Liver (tissue), 9 donors: ENCODE data around the gene TMEM97. TPM values are rescaled to one million over a fixed set of nuclear protein-coding genes. Genes with fewer than 3 reads are reported as not detected.

Experiments used
- DNase-seq: peaks from one replicate; pipeline ENCODE4 v3.0.0-alpha.2; 2017; ENCODE audit warnings: low spot score
- H3K27ac ChIP-seq, 2 donors: one replicate each; pipeline ENCODE4 v1.7.0; 2013; ENCODE audit warnings: inconsistent platforms in 2 of 2, low read length in 2 of 2, control low read depth in 1 of 2, low read depth in 1 of 2, mild to moderate bottlenecking in 1 of 2
- H3K27me3 ChIP-seq, 4 donors: one replicate each; pipeline versions ENCODE4 v1.6.1 to v1.7.0; 2013; ENCODE audit warnings: low read length in 3 of 4, inconsistent platforms in 1 of 4, mild to moderate bottlenecking in 1 of 4, moderate library complexity in 1 of 4; ENCODE audit not compliant: control insufficient read depth in 4 of 4, insufficient read depth in 4 of 4
- H3K36me3 ChIP-seq, 4 donors: one replicate each; pipeline versions ENCODE4 v1.6.1 to v1.7.0; 2013; ENCODE audit warnings: low read length in 3 of 4, mild to moderate bottlenecking in 3 of 4, low read depth in 1 of 4, moderate library complexity in 1 of 4; ENCODE audit not compliant: control insufficient read depth in 4 of 4, insufficient read depth in 3 of 4
- H3K4me1 ChIP-seq, 4 donors: one replicate each; pipeline versions ENCODE4 v1.6.1 to v1.7.0; 2013; ENCODE audit warnings: low read length in 3 of 4, mild to moderate bottlenecking in 3 of 4, moderate library complexity in 1 of 4; ENCODE audit not compliant: control insufficient read depth in 4 of 4, insufficient read depth in 4 of 4
- H3K4me3 ChIP-seq, 3 donors: one replicate each; pipeline versions ENCODE4 v1.6.1 to v1.7.0; 2013; ENCODE audit warnings: low read length in 3 of 3, control low read depth in 1 of 3, low read depth in 1 of 3, mild to moderate bottlenecking in 1 of 3
- H3K9ac ChIP-seq, 2 donors: one replicate each; pipeline ENCODE4 v1.7.0; 2013; ENCODE audit warnings: low read length in 2 of 2, mild to moderate bottlenecking in 2 of 2, moderate library complexity in 2 of 2, control low read depth in 1 of 2, low read depth in 1 of 2
- H3K9me3 ChIP-seq, 4 donors: one replicate each; pipeline versions ENCODE4 v1.6.1 to v1.7.0; 2013; ENCODE audit warnings: low read length in 3 of 4; ENCODE audit not compliant: control insufficient read depth in 4 of 4
- CTCF ChIP-seq: fragments of 150-350 bp; IDR thresholded peaks from 2 replicates; pipeline ENCODE4 v1.5.1; 2017; ENCODE audit warnings: improper control_type of control experiment, low read depth, low read length; ENCODE audit not compliant: missing input control
- FOXA1 ChIP-seq: IDR thresholded peaks from 2 replicates; pipeline ENCODE4 v1.6.1; 2016; ENCODE audit warnings: antibody characterized with exemption
- FOXA2 ChIP-seq: IDR thresholded peaks from 2 replicates; pipeline ENCODE4 v1.6.1; 2016; ENCODE audit warnings: antibody characterized with exemption
- GABPA ChIP-seq, 2 donors: IDR thresholded peaks in 1 of 2; conservative IDR thresholded peaks in 1 of 2; 2 replicates each; pipeline ENCODE4 v1.6.1; 2016; ENCODE audit warnings: antibody characterized with exemption in 2 of 2, mild to moderate bottlenecking in 1 of 2, moderate library complexity in 1 of 2
- HNF4A ChIP-seq, 2 donors: conservative IDR thresholded peaks; 2 replicates each; pipeline ENCODE4 v1.6.1; 2016; ENCODE audit warnings: antibody characterized with exemption in 2 of 2, mild to moderate bottlenecking in 2 of 2
- HNF4G ChIP-seq: IDR thresholded peaks from 2 replicates; pipeline ENCODE4 v1.6.1; 2016; ENCODE audit warnings: antibody characterized with exemption
- JUND ChIP-seq, 2 donors: IDR thresholded peaks; 2 replicates each; pipeline ENCODE4 v1.6.1; 2016; ENCODE audit warnings: antibody characterized with exemption in 2 of 2
- NR2F2 ChIP-seq: IDR thresholded peaks from 2 replicates; pipeline ENCODE4 v1.6.1; 2016; ENCODE audit warnings: antibody characterized with exemption
- RXRA ChIP-seq, 2 donors: IDR thresholded peaks; 2 replicates each; pipeline ENCODE4 v1.6.1; 2017 to 2018; ENCODE audit warnings: antibody characterized with exemption in 2 of 2, mild to moderate bottlenecking in 1 of 2
- YY1 ChIP-seq: IDR thresholded peaks from 2 replicates; pipeline ENCODE4 v1.6.1; 2016; ENCODE audit warnings: antibody characterized with exemption, mild to moderate bottlenecking
- ZBTB33 ChIP-seq: IDR thresholded peaks from 2 replicates; pipeline ENCODE4 v1.6.1; 2016; ENCODE audit warnings: antibody characterized with exemption
- WGBS: extraction: QIAGEN DNeasy Blood & Tissue Kit; methylation state at CpG from one replicate; pipeline ENCODE4 v1.1.7; 2013; 5-methylcytosine and 5-hydroxymethylcytosine counted together
- polyA plus RNA-seq, 2 donors: library from polyadenylated mRNA; stranded (reverse) in 1 of 2; unstranded in 1 of 2; fragments of 200-250 nt in 1 of 2; fragments of >200 nt in 1 of 2; fragmentation: Nextera tagmentation in 1 of 2; extraction: Ambion mirVana in 1 of 2; gene quantifications; one replicate each; pipeline versions ENCODE4 v1.2.1 to v1.2.3, GENCODE V29; 2013 to 2015
- total RNA-seq, 2 donors: library from RNA; depleted of rRNA; stranded (reverse); fragments of >200 nt; gene quantifications; one replicate each; pipeline ENCODE4 v1.2.3, GENCODE V29; 2014
- TF ChIP-seq, protein P1 (sequence below): IDR thresholded peaks from 2 replicates; pipeline ENCODE4 v1.6.1; 2016; ENCODE audit warnings: antibody characterized with exemption, mild to moderate bottlenecking
- donor health status: healthy.
- donor health status: healthy.
- donor health status: healthy.
- donor health status: healthy.
- donor health status: healthy.

The TMEM97 gene
- total and polyA plus RNA-seq, 4 donors: 29.5 to 90.2 (median 63.5) TPM

DNA sequence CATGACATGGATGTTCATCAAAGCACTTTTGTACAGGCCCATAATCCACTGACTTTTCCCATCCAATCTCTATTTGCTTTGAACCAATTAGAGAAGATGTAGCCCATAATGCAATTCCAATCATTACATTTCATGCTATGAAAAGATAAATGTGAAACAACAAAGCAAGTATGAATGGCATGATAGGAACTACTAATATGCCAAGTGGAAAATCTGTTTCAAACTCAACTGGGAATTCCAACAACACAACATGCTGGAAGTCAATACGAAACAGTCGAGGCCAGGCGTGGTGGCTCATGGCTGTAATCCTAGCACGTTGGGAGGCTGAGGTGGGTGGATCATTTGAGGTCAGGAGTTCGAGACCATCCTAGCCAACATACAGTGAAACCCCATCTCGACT, 39.6 kb upstream of the TMEM97 start:
- TF ChIP-seq YY1: no peak
- no peak overlapping the region for H3K9ac ChIP-seq
- H3K4me1 ChIP-seq: no peaks in the 10 kb centered on the region
- no peaks in the 10 kb centered on the region for H3K9me3 ChIP-seq
- 89% methylated on average over 6 of the region's 6 CpGs for WGBS
- no peak overlapping the region for H3K27ac ChIP-seq
- H3K4me3 ChIP-seq: no peak overlapping the region
- no peaks in the 10 kb centered on the region for H3K36me3 ChIP-seq
- no peak for DNase-seq
- no peaks in the 10 kb centered on the region for H3K27me3 ChIP-seq

GRCh38 chr17:28280826-28281225, 38.2 kb upstream of the TMEM97 start:
- 93% methylated on average over 3 of the region's 3 CpGs for WGBS
- TF ChIP-seq RXRA (IDR thresholded peaks at IDR 0.05): no peak

GRCh38 chr17:28282596-28282995, 36.4 kb upstream of the TMEM97 start:
- Histone ChIP-seq H3K27me3 (no peaks in the 10 kb centered on the region), H3K27ac (no peak overlapping the region), H3K9me3 (no peaks in the 10 kb centered on the region), H3K9ac (no peak overlapping the region), H3K4me3 (no peak overlapping the region), H3K4me1 (no peaks in the 10 kb centered on the region), H3K36me3 (no peaks in the 10 kb centered on the region)
- 82% methylated on average over 7 of the region's 7 CpGs for WGBS
- TF ChIP-seq NR2F2 (no peak), FOXA2 (no peak), CTCF (no peak), FOXA1 (no peak), JUND (IDR thresholded peaks at IDR 0.05) (no peak), GABPA (IDR thresholded peaks at IDR 0.05 in 1 of 2, conservative IDR thresholded peaks at IDR 0.05 in 1 of 2) (no peak), ZBTB33 (no peak), HNF4A (conservative IDR thresholded peaks at IDR 0.05) (no peak), HNF4G (no peak), YY1 (no peak)
- TF ChIP-seq, protein P1, sequence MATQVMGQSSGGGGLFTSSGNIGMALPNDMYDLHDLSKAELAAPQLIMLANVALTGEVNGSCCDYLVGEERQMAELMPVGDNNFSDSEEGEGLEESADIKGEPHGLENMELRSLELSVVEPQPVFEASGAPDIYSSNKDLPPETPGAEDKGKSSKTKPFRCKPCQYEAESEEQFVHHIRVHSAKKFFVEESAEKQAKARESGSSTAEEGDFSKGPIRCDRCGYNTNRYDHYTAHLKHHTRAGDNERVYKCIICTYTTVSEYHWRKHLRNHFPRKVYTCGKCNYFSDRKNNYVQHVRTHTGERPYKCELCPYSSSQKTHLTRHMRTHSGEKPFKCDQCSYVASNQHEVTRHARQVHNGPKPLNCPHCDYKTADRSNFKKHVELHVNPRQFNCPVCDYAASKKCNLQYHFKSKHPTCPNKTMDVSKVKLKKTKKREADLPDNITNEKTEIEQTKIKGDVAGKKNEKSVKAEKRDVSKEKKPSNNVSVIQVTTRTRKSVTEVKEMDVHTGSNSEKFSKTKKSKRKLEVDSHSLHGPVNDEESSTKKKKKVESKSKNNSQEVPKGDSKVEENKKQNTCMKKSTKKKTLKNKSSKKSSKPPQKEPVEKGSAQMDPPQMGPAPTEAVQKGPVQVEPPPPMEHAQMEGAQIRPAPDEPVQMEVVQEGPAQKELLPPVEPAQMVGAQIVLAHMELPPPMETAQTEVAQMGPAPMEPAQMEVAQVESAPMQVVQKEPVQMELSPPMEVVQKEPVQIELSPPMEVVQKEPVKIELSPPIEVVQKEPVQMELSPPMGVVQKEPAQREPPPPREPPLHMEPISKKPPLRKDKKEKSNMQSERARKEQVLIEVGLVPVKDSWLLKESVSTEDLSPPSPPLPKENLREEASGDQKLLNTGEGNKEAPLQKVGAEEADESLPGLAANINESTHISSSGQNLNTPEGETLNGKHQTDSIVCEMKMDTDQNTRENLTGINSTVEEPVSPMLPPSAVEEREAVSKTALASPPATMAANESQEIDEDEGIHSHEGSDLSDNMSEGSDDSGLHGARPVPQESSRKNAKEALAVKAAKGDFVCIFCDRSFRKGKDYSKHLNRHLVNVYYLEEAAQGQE: no peak
- DNase-seq: no peak

More at GRCh38 chr17:28280826-28281225, 38.2 kb upstream of the TMEM97 start:
- no peaks in the 10 kb centered on the region for H3K9me3 ChIP-seq
- H3K4me3 ChIP-seq: no peak overlapping the region
- no peak for DNase-seq
- H3K4me1 ChIP-seq: no peaks in the 10 kb centered on the region
- no peak overlapping the region for H3K27ac ChIP-seq
- no peaks in the 10 kb centered on the region for H3K36me3 ChIP-seq
- no peaks in the 10 kb centered on the region for H3K27me3 ChIP-seq
- no peak overlapping the region for H3K9ac ChIP-seq
